Fibroblast of lung (primary cell): Measurements from ENCODE around the gene TECPR2.

Source experiments
- EZH2 ChIP-seq: IDR thresholded peaks from 2 replicates; pipeline ENCODE4 v1.5.1; 2012; ENCODE audit warnings: low read length, control low read depth, mild to moderate bottlenecking; ENCODE audit errors: missing control alignments
- TF ChIP-seq, protein P1 (sequence below), 2 donors: IDR thresholded peaks in 1 of 2; conservative IDR thresholded peaks in 1 of 2; 1 replicate in 1 of 2; 2 replicates in 1 of 2; pipeline ENCODE4 v1.5.1; 2011 to 2012; ENCODE audit warnings: low read length in 2 of 2, control low read depth in 1 of 2, inconsistent platforms in 1 of 2, low read depth in 1 of 2, mild to moderate bottlenecking in 1 of 2

DNA sequence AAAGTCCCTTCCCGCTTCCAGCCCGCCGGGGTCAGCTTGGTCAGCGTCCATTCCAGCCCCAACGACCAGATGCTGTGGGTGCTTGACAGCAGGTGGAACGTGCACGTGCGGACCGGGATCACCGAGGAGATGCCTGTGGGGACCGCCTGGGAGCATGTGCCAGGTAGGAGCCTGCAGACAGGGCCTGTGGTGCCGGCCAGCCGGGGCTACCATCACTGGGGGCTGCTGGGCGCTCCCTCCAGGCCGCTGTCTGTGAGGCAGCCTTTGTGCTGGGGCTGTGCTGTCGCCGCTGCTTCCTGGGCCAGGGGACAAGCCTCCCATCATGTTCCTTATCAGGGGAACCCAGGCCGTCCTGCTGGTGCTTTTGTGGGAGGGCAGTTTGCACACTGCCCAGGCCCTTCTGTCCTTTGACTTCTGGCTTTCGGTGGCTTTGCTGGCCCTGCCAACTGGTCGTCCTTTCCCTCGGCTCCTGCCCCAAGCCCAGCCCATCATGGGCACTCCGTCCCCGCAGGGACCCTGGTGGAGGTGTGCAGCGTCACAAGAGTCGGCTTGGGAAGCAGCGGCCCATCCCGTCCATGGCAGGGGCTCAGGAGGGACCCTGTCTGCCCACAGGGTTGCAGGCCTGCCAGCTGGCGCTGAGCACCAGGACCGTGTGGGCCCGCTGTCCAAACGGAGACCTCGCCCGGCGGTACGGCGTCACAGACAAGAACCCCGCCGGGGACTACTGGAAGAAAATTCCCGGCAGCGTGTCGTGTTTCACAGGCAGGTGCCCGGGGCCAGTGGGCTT is 134.4 kb downstream of the TECPR2 start:
- TF ChIP-seq, protein P1, sequence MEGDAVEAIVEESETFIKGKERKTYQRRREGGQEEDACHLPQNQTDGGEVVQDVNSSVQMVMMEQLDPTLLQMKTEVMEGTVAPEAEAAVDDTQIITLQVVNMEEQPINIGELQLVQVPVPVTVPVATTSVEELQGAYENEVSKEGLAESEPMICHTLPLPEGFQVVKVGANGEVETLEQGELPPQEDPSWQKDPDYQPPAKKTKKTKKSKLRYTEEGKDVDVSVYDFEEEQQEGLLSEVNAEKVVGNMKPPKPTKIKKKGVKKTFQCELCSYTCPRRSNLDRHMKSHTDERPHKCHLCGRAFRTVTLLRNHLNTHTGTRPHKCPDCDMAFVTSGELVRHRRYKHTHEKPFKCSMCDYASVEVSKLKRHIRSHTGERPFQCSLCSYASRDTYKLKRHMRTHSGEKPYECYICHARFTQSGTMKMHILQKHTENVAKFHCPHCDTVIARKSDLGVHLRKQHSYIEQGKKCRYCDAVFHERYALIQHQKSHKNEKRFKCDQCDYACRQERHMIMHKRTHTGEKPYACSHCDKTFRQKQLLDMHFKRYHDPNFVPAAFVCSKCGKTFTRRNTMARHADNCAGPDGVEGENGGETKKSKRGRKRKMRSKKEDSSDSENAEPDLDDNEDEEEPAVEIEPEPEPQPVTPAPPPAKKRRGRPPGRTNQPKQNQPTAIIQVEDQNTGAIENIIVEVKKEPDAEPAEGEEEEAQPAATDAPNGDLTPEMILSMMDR (conservative IDR thresholded peaks at IDR 0.05 in 1 of 2, IDR thresholded peaks at IDR 0.05 in 1 of 2; ENCODE audit: low read depth in 1 of 2, low read length in 2 of 2) = no peak
- TF ChIP-seq EZH2 = no peak
